Measurements from ENCODE around the gene PSMD3. TPM values are rescaled to one million over a fixed set of nuclear protein-coding genes. Genes with fewer than 3 reads are reported as not detected.

PSMD3 gene
- total and polyA plus RNA-seq, 9 donors = 48.2 to 88.4 (median 73.4) TPM

DNA sequence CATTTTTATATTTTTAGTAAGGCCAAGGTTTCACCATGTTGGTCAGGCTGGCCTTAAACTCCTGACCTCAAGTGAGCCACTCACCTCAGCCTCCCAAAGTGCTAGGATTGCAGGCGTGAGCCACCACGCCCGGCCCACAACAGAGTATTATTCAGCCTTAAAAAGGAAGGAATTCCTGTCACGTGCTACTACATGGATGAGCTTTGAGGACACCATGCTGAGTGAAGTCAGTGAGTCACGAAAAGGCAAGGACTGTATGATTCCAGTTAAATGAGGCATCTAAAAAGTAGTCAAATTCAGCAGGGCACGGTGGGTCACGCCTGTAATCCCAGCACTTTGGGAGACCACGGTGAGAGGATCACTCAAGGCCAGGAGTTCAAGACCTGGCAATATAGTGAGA lies 44.3 kb downstream of the PSMD3 start:
- H3K36me3 ChIP-seq = no peaks in the 10 kb centered on the region
- intact Hi-C loops (cut with DNase I) = loop anchor here in 1 of 4 donors (5.0 kb wide), 1 partner anchor 142 kb away; no protein-coding TSS in a partner anchor
- WGBS, 3 donors = 91 to 95% (median 93%) methylated on average over 8 of the region's 8 CpGs

GRCh38 chr17:40025559-40025958 lies 45.0 kb downstream of the PSMD3 start:
- no peaks in the 10 kb centered on the region for H3K27me3 ChIP-seq
- no peak overlapping the region for H3K27ac ChIP-seq
- no peaks in the 10 kb centered on the region for H3K9me3 ChIP-seq
- TF ChIP-seq, protein P1, sequence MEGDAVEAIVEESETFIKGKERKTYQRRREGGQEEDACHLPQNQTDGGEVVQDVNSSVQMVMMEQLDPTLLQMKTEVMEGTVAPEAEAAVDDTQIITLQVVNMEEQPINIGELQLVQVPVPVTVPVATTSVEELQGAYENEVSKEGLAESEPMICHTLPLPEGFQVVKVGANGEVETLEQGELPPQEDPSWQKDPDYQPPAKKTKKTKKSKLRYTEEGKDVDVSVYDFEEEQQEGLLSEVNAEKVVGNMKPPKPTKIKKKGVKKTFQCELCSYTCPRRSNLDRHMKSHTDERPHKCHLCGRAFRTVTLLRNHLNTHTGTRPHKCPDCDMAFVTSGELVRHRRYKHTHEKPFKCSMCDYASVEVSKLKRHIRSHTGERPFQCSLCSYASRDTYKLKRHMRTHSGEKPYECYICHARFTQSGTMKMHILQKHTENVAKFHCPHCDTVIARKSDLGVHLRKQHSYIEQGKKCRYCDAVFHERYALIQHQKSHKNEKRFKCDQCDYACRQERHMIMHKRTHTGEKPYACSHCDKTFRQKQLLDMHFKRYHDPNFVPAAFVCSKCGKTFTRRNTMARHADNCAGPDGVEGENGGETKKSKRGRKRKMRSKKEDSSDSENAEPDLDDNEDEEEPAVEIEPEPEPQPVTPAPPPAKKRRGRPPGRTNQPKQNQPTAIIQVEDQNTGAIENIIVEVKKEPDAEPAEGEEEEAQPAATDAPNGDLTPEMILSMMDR (IDR thresholded peaks at IDR 0.05) = no peak
- TF ChIP-seq POLR2A (IDR thresholded peaks at IDR 0.05) (no peak), EP300 (IDR thresholded peaks at IDR 0.05) (no peak)
- peaks cover 7% of the 10 kb centered on the region for H3K4me1 ChIP-seq (ENCODE audit: insufficient read depth)
- H3K4me3 ChIP-seq = no peak overlapping the region
- H3K36me3 ChIP-seq = no peaks in the 10 kb centered on the region
- 87 to 90% (median 89%) methylated on average over 2 of the region's 2 CpGs for WGBS, 3 donors
- no peak for DNase-seq
- intact Hi-C loops (cut with DNase I) = no loop called here

More for the DNA sequence above, 44.3 kb downstream of the PSMD3 start:
- Histone ChIP-seq H3K27ac (no peak overlapping the region), H3K9me3 (no peaks in the 10 kb centered on the region), H3K4me1 (ENCODE audit: insufficient read depth) (peaks cover 7% of the 10 kb centered on the region), H3K4me3 (no peak overlapping the region), H3K27me3 (no peaks in the 10 kb centered on the region)
- TF ChIP-seq EP300 (IDR thresholded peaks at IDR 0.05) (no peak), POLR2A (IDR thresholded peaks at IDR 0.05) (no peak)
- TF ChIP-seq, protein P1 (IDR thresholded peaks at IDR 0.05) = no peak
- no peak for DNase-seq

GRCh38 chr17:40025991-40026815 lies 45.6 kb downstream of the PSMD3 start:
- 64 to 70% (median 67%) methylated on average over 22 of the region's 22 CpGs for WGBS, 3 donors
- H3K4me3 ChIP-seq = no peak overlapping the region
- no peak overlapping the region for H3K27ac ChIP-seq
- peaks cover 7% of the 10 kb centered on the region for H3K4me1 ChIP-seq (ENCODE audit: insufficient read depth)
- H3K27me3 ChIP-seq = no peaks in the 10 kb centered on the region
- no peak for TF ChIP-seq POLR2A (IDR thresholded peaks at IDR 0.05)
- TF ChIP-seq EP300 (IDR thresholded peaks at IDR 0.05) = no peak
- TF ChIP-seq, protein P1 (IDR thresholded peaks at IDR 0.05) = no peak
- H3K9me3 ChIP-seq = no peaks in the 10 kb centered on the region
- no peaks in the 10 kb centered on the region for H3K36me3 ChIP-seq
- peak in 1 of 5 donors; percentile 34 for DNase-seq
- intact Hi-C loops (cut with DNase I) = no loop called here

DNA sequence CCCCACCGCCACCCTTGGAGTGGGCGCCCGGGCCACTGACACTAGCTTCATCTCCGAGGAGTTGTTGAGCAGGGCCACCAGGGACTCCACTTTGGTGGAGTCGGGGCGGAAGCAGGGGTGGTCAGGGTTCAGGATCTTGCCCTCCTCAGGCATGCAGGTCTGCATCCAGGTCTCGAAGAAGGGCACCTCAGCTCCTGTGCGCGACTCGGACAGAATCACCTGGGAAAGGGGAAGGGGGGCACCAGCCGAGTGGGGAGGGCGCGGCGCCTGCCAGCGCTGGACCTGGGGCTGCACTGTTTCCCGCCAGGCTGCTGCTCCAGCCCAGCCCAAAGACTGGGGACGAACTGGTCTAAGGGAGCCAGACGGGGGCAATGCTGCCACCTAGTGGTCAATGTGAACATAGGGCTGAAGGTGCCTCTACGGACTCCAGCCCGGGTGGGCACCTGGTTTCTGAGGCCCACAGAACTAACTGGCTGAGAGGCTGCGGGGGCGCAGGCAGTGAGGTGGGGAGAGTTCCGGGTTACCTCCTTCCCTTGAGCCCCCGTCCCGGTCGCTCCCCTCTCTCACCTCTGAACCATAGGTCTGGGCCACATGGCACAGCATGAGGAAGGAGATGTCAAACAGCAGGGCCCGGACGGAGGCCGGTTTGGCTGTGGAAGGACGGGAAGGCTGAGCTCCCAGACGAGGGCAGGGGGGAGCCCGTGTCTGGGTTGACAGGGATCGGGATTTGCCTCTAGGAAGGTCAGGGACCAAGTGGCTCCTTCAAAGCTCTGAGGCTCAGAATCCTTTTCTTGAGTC lies 46.4 kb downstream of the PSMD3 start:
- H3K9me3 ChIP-seq = no peaks in the 10 kb centered on the region
- no peak overlapping the region for H3K4me3 ChIP-seq
- intact Hi-C loops (cut with DNase I) = no loop called here
- H3K4me1 ChIP-seq (ENCODE audit: insufficient read depth) = peaks cover 3% of the 10 kb centered on the region
- peak overlapping the region in 1 of 2 donors; percentile 18 for H3K27ac ChIP-seq
- no peak for TF ChIP-seq POLR2A (IDR thresholded peaks at IDR 0.05)
- TF ChIP-seq EP300 (IDR thresholded peaks at IDR 0.05) = no peak
- TF ChIP-seq, protein P1 (IDR thresholded peaks at IDR 0.05) = peak; percentile 78 to 88 (median 83)
- H3K27me3 ChIP-seq = no peaks in the 10 kb centered on the region
- no peaks in the 10 kb centered on the region for H3K36me3 ChIP-seq
- DNase-seq = peak; percentile 79 to 89 (median 87)
- WGBS, 3 donors = 24 to 28% (median 25%) methylated on average over 23 to 33 of the region's 33 CpGs
